Epidermal melanocyte (primary cell): ENCODE results near the gene BCAP31.
"Not testable (repeated sequence)": the region's sequence is repeated elsewhere in the genome, so short reads cannot be mapped to it uniquely, and the experiment has no call there.

ENCODE experiments used
- DNase-seq: peaks from one replicate; pipeline ENCODE4 v3.0.0; 2011; ENCODE audit warnings: low spot score; ENCODE audit not compliant: insufficient read length

BCAP31 gene

DNA sequence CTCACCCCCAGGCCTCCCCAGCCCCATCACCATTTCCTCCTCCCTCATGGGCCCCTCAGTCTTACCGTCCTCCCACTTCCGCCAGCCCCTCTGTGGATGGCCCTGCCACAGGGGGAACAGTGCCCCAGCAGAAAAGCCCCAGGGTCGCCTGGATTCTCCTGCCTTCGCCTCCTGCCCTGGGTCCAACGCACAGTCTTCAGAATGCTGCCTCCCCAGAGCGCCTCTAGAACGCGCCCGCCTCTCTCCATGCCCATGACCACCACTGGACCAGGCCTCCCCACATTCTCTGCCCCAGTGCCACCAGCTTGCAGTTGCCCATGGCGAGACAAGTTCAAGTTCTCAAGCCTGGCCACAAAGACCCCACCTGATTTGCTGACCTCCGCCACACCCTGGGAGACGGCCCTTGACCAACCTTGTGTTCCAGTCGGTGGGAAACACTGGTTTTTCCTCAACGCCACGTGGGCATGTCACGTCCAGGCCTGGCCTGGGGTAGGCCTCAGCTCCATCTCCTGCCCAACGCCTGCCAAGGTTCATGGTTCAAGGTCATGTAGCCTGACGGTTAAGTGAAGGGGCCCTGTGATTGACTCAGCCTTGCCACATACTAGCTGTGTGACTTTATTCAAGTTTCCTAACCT is 39.2 kb upstream of the BCAP31 start:
- DNase-seq: no peak

DNA sequence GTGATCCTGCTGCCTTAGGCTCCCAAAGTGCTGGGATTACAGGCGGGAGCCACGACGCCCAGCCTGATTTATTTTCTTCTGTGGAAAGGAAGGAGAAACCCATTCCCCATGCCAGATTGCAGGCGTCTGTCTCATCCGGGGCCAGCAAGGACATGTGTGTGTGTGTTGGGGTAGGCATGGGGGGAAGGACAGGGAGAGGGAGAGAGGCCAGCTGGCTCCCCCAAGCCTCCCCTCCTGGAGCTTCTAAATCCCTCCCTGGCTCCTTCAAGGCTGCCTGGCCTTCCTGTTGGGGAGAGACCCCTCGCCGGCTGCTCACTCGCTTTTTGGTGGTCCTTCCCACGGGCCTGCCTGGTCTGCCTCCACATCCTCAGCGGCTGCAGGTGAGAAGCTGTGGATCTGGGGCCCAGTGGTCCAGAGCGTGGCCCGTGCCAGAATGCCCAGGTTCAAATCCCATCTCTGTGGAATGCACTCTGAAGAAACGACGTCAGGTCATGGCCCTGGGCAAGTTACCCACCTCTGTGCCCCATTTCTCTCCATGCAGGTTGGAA is 38.5 kb upstream of the BCAP31 start:
- DNase-seq: no peak

DNA sequence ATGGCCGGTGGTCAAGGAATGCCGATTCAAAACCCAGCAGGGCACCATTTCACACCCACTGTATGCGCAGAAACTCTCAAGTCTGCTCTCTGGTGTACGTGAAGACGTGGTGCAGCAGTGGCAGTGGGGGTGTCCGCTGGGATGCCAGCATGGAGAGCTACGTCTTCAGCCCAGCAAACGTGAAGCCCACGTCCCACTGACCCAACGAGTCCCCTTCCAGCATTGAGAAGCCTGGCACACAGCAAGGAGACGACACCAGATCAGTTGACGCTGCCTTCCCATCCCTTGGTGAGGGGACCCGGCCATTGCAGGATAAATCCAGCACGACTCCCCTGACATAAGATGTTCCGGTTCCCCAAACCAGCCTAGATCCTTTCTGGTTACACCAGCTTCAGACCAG is 37.7 kb upstream of the BCAP31 start:
- DNase-seq: no peak

DNA sequence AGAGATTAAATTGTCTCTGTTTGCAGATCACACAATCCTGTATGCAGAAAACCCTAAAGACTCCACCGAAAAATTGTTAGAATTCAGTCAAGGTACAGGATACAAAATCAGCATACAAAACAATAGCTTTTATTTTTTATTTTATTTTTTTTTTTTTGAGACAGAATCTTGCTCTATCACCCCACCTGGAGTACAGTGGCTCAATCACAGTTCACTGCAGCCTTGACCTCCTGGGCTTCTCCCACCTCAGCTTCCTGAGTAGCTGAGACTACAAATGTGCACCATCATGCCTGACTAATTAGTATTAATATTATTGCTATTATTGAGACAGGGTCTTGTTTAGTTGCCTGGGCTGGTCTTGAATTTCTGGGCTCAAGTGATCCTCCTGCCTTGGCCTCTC is 30.9 kb upstream of the BCAP31 start:
- DNase-seq: no peak

DNA sequence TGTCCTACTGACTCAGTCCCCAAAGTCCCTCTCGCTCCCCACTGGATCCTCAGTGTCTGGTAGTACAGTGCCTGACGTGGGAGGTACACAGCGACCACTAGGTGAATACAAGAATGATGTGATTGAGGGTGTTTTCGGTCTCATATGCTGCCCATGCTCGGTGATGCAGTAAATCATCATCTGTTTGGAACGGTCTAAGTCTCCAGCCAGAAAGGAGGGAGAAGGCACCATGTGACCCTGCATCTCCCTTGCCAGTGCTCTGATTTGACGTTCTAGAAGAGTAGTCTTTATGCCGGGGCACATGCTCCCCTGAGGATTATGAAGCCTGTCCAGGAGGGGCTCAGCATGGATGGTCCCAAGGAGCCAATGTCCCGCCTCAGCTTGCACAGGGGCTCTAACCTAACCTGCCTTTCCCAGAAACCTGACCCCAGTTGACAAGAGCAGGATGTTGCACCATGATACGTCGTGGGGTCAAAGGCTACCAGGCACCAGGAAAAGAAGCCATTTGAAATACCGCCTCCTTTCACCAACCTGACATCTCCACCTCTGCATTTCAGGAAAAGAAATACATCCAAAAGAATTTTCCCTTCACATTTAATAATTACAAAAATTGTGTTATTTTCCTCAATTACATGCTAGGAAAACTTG is 26.1 kb upstream of the BCAP31 start:
- DNase-seq: no peak

DNA sequence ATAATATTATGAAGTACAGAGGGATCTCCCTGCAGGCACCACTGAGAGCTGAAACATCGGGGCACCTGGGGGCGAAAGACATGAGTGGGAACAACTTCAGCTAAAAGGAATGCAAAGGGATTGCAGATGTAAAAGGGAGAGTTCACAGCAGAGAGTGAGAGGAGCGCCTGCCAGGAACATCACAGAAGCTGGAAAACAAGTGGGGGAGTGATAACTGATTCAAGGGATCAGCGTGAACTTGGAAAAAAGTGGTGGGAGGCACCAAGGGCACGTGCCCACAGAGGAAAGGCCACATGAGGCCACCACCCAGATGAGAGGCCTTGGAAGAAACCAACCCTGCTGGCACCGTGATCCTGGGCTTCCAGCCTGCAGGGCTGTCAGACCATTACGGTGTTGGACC is 24.8 kb upstream of the BCAP31 start:
- not testable (repeated sequence) for DNase-seq

DNA sequence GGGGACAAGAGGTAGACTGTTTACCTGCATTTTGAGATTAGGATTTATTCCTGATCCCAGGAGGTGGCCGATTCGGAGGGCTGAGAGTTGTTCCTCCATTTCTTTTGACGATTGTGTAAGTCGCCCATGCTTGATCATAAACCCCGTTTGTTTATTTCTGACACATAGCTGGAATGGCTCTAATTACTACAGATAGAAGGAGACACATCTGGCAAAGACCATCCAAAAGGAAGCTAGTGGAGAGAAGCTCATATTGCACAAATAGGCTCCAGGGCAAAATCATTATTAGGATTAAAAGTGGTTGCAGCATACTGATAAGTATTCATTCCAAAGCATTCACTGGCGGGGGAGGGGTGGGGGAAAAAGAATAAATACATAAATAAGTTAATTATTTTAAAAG is 22.8 kb upstream of the BCAP31 start:
- not testable (repeated sequence) for DNase-seq

DNA sequence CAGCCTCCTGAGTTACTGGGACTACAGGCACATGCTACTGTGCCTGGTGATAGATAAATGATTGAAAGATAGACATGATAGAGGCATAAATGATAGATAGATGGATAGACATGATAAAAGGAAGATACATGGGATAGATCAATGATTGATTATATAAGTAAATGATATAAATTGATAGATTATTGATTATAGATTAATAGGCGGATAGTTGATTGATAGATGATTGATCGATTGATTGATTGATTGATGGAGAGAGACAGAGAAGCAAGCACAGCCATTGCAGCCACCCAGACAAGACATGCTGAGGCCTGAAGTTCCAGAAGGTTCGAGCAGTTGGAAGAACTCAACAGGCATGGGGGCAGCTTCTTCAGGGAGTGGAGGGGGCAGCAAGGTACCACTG is 22.2 kb upstream of the BCAP31 start:
- DNase-seq: no peak

DNA sequence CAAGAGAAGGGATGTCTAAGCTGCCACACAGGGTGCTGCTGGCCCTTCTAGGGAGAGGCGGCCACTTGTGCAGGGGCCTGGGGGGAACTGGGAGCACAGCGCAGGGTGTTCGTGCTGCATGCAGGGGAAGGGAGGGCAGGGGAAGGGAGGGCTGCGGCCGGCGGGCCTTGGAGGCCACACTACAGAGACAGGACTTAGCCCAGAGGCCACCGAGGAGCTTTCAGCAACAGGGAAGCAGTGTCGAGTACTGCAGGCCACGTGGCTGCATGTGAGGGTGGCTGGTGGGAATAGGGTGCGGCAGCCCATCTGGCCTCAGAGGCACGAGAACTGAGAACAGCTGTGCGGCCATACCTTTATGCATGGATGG is 20.9 kb upstream of the BCAP31 start:
- not testable (repeated sequence) for DNase-seq

DNA sequence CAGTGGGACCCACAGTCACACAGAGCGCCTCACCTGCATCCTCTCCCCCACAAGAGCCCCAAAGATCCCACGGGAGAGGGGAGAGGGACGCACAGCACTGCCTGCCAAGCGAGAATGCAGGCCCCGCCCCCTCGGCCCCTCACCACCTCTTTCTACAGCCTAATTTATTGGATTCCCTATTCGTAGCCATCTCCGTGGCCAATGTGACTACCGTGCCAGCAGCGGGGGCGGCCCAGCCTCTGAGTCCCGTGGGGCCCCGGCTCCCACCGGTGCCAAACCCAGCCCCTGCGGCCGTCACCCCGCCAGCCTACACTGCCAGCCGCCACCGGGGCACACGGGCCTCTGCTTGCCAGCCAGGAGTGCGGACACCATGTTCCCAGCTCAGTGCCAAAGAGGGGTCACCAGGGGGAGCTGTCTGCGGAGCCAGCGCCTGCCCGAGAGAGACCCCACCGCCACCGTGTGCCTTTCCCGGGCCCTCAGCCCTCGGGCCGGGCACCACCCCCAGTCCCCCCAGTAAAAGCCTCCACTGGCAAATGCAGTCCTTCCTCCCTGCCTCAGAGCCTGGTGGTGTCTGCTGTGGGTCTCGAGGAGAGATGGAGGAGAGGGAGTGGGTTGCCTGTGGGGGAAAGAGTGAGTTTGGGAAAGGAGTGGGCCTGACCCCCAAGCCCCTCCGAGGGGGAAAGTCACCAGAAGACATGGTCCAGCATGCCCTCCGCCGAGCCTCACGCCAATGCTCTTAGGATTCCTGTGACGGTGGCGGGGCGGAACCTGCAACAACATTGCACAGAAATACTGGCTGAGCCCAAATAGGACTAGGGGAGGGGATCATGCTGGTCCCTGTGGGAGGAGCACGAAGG is 20.3 kb upstream of the BCAP31 start:
- no peak for DNase-seq

DNA sequence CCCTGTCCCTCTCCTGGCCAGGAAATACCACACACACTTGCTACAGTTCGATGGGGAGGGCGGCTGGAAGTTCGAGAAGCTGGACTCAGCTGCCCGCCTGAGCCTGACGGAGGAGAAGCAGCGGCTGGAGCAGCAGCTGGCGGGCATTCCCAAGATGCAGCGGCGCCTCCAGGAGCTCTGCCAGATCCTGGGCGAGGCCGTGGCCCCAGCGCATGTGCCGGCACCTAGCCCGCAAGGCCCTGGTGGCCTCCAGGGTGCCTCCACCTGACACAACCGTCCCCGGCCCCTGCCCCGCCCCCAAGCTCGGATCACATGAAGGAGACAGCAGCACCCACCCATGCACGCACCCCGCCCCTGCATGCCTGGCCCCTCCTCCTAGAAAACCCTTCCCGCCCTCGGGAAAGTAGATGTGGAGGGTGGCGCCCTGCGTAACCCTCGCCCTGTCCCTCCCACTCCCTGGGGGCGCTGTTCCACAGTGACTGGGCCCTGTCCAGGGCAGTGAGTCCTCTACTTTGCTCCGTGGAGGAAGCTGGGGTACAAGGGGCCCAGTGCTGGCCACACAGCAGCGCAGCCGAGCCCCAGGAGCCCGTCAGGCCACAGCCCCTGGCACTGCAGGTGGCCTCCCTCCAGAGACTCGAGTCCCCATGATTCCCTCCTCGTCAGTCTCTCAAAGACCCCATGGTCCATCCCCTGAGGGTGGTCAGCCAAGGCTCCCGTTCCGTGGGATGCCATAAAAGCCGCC is 19.5 kb upstream of the BCAP31 start:
- DNase-seq: not testable (repeated sequence)

DNA sequence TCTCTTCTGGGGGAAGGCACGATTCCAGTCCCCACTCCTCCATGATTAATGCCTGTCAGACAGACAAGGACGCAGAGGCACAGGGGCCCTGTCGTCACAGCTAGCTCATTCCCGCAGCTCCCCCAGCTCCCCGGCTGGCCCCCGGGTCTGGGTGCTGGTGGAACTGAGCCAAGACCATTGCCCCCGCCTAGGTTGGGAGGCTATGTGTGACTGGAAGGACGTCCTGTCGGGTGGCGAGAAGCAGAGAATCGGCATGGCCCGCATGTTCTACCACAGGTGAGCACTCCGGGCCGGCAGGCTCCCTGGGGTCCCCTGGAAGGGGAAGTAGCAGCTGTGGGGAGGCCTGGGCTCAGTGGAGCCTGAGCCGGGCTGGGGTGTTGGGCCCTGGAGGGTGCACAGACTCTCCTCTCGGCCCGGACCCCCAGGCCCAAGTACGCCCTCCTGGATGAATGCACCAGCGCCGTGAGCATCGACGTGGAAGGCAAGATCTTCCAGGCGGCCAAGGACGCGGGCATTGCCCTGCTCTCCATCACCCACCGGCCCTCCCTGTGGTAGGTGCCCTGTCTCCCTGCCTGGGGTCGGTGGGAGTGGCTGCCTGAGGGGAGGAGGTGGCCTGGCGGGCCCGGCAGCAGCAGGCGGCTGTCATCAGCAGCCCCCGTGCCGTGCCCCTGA is 18.7 kb upstream of the BCAP31 start:
- DNase-seq: not testable (repeated sequence)

DNA sequence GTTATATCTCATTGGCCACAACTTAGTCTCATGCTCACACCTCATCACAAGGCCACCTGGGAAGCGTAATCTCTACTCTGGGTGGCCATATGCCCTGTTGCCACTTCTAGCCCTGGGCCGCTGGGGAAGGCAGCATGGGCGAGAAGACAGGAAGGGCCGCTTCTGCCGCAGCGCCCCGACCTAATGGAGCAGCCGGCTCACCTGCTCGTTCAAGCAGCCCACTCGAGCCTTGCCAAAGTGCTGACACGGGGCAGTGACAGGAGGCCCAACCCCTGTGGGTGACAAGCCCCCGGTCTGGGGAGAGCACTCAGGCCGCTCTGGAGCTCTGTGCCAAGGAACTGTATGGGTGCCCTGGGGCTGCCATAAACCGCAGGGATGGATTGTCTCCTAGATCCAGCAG is 17.9 kb upstream of the BCAP31 start:
- DNase-seq: not testable (repeated sequence)

DNA sequence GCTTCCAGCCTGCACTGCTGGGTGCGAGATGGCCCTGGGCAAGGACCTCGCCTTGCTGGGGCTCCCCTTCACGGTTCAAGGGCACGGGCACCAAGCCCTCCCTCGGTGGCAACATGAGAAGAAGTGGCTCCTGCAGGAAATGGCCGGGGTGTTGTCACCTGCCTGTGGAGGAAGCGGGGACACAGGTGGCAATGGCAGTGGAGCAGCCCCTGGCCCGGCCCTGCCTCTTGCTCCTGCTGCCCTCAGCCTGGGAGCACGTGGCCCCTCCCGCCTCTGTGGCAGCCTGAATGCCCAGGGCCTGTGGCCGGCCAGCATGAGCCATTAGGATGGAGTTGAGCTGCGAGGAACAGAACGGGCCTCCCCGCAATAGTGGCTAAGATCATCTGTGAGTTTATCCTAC is 17.3 kb upstream of the BCAP31 start:
- DNase-seq: no peak

DNA sequence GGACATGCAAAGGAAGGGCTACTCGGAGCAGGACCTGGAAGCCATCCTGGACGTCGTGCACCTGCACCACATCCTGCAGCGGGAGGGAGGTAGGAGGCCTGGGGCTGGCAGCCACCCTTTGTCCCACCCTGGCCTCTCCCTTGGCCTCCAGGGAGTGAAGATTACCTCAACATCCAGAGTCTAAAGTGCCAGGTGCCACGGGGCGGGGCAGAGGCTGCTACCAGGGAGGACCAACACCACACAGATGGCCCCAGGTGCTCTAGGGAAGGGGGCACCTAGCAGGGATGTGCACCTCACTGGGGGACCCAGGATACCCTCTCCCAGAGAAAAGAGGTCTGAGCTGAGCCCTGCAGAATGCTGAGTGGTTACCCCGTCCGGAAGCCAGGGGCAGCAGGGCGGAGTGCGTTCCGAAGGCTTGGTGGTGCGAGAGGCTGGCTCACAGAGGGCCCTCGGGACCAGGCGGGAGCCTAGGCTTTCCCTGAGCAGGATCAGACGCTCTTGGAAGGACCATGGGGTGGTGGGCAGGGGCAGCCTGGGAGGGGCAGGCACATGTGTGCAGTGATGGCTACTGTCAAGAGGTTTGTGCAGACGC is 16.5 kb upstream of the BCAP31 start:
- DNase-seq: no peak

DNA sequence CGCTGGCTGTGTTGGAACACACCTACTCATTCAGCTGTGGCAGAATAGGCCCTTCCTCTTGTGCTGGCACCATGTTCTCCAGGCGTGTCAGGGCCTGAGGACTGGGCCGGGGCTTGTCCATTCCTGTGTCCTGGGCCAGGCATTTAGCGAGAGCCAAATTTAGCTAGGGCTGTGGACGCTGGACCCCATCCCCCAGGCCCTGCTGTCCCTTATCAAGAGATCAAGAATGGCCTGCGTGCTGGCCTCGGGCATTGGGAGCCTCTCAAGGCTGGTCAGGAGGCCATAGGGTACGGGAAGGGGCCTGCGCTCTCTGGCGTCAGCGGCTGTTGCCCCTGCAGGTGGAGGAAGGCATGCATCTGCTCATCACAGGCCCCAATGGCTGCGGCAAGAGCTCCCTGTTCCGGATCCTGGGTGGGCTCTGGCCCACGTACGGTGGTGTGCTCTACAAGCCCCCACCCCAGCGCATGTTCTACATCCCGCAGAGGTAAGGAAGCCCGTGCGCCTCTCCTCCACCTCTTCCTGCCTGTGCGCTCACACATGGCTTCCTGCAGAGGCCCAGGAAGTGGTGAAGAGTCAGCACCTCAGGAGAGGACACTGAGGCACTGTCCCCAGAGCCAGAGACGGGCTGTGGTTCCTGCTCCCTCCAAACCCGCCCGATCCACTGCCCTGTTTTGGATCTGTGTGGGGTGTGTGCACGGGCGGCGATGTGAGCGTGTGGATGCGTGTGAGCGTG is 15.7 kb upstream of the BCAP31 start:
- no peak for DNase-seq

DNA sequence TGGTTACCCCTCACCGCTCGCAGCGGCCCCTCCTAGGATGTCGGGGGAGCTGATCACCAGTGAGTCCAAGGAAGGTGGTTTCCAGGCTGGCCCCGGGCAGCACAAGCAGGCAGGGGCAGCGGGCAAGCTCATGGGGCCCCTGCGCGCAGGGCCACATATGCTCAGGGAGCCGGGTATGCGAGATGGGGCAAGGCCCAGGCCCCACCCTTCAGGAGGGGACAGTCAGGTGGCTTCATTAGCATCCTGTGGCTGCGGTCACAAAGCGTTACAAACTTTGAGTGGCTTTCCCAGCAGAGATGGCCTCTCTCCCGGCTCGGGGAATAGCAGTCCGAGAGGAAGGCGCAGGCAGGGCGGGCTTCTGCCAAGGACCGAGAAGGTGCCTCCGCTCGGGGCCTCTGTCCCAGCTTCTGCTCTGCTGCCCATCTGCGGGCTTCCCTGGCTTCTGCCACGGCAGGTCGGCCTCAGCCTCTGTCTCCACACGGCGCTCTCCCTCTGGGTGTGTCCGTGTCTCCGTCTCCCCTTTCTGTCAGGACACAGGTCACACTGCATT is 13.9 kb upstream of the BCAP31 start:
- no peak for DNase-seq

DNA sequence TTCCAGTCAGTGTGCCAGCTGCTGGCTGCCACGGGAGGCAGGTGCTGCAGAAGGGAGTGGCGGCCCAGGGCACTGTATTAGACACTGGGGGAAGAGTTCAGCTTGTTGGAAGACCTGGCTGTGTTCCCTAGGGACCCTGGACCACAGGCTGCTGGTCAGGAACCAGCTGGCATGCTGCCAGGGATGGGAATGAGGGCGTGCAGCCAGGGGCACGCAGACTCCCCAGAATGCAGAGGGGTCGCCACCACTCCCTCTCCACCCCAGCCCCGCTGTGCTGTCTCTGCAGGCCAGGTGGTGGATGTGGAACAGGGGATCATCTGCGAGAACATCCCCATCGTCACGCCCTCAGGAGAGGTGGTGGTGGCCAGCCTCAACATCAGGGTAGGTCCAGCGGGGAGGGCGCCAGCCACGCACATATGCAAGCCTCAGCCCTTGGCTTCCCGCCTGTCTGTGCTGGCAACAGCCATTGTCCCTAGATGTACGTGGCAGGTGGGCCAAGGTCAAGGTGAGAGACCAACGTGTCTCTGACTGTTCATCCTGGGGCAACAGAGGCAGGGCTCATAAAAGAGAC is 12.8 kb upstream of the BCAP31 start:
- DNase-seq: no peak

DNA sequence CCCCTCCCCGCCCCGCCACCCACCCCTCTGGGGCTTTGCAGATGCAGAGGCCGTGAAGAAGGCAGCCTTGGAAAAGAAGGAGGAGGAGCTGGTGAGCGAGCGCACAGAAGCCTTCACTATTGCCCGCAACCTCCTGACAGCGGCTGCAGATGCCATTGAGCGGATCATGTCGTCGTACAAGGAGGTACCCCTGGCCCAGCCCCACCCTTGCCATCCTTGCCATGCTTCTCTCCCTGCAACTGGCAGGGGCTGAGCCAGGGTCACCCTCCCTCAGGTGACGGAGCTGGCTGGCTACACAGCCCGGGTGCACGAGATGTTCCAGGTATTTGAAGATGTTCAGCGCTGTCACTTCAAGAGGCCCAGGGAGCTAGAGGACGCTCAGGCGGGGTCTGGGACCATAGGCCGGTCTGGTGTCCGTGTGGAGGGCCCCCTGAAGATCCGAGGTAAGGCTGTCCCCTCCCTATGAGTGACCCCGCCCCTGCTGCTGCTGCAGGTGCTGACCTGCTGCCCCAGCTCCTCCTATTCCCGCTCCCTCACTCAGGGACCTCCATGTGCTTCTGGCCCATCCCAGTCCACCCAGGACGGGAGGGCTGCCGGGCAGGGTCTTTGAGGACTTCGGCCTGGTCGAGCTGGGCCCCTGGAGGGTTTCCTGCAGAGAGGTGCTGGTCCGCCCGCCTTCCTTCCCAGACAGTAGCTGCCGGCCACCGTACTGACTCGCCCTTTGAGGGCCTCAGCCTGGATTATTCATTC is 12.1 kb upstream of the BCAP31 start:
- DNase-seq: no peak
